NCI-H2029 treated with DMSO at 0.1 percent for 48 hours (cell line): Measurements from ENCODE around the gene TMEM242.

ENCODE experiments used
- DNase-seq: peaks from one replicate; lab custom pipeline; 2025; lab: John Stamatoyannopoulos, UW

TMEM242 gene

GRCh38 chr6:157270916-157271315 is 52.4 kb downstream of the TMEM242 start:
- DNase-seq: no peak

- DNase-seq: no peak
Observed at GRCh38 chr6:157270308-157270707, 53.0 kb downstream of the TMEM242 start.

- DNase-seq: no peak
Observed at GRCh38 chr6:157269261-157269794, 54.0 kb downstream of the TMEM242 start.

- no peak for DNase-seq
Observed at GRCh38 chr6:157268835-157269234, 54.5 kb downstream of the TMEM242 start.

- no peak for DNase-seq
Observed at GRCh38 chr6:157268396-157268795, 54.9 kb downstream of the TMEM242 start.

GRCh38 chr6:157267654-157268053 is 55.7 kb downstream of the TMEM242 start:
- DNase-seq: no peak

GRCh38 chr6:157267109-157267611 is 56.2 kb downstream of the TMEM242 start:
- DNase-seq: no peak

- no peak for DNase-seq
Observed at GRCh38 chr6:157266274-157267101, 56.8 kb downstream of the TMEM242 start.

GRCh38 chr6:157265635-157266034 is 57.7 kb downstream of the TMEM242 start:
- DNase-seq: peak; percentile 54

GRCh38 chr6:157265186-157265585 is 58.1 kb downstream of the TMEM242 start:
- DNase-seq: no peak

GRCh38 chr6:157264701-157265100 is 58.6 kb downstream of the TMEM242 start:
- DNase-seq: peak; percentile 84

- no peak for DNase-seq
Observed at GRCh38 chr6:157263881-157264397, 59.4 kb downstream of the TMEM242 start.

- DNase-seq: no peak
Observed at GRCh38 chr6:157263146-157263545, 60.2 kb downstream of the TMEM242 start.

GRCh38 chr6:157261606-157262005 is 61.7 kb downstream of the TMEM242 start:
- no peak for DNase-seq

- no peak for DNase-seq
Observed at GRCh38 chr6:157260735-157261410, 62.4 kb downstream of the TMEM242 start.

GRCh38 chr6:157259443-157259842 is 63.9 kb downstream of the TMEM242 start:
- no peak for DNase-seq

GRCh38 chr6:157258878-157259277 is 64.4 kb downstream of the TMEM242 start:
- no peak for DNase-seq

- DNase-seq: no peak
Observed at GRCh38 chr6:157255079-157255478, 68.2 kb downstream of the TMEM242 start.

GRCh38 chr6:157254538-157254937 is 68.8 kb downstream of the TMEM242 start:
- no peak for DNase-seq

GRCh38 chr6:157253699-157254098 is 69.6 kb downstream of the TMEM242 start:
- peak; percentile 28 for DNase-seq

GRCh38 chr6:157253017-157253416 is 70.3 kb downstream of the TMEM242 start:
- peak; percentile 56 for DNase-seq

- no peak for DNase-seq
Observed at GRCh38 chr6:157251586-157252247, 71.6 kb downstream of the TMEM242 start.
